A673 (cell line): ENCODE data around the gene PDCD6IP. TPM values are rescaled to one million over a fixed set of nuclear protein-coding genes. Genes with fewer than 3 reads are reported as not detected.

ENCODE experiments used
- BruUV-seq: library from RNA; stranded (reverse); fragments of 400-500 nt; replicated peaks from 2 replicates; lab custom pipeline; 2021; lab: Mats Ljungman, UMichigan
- CTCF ChIA-PET: fragments of 300-600 bp; sonication (Branson Sonifier 250); formaldehyde crosslinking; loops from one replicate; lab custom pipeline; 2022; ENCODE audit warnings: antibody characterized with exemption; lab: Charles Lee
- POLR2A ChIA-PET: fragments of 300-600 bp; sonication (Branson Sonifier 250); formaldehyde crosslinking; loops from one replicate; lab custom pipeline; 2022; ENCODE audit warnings: antibody characterized with exemption; ENCODE audit not compliant: low non-redundant PET; lab: Charles Lee
- DNase-seq: peaks from one replicate; pipeline ENCODE4 v3.0.0-alpha.2; 2015; ENCODE audit warnings: low spot score
- H3K27ac ChIP-seq: fragments of 200-600 bp; sonication (generic); 2 replicates; pipeline ENCODE4 v1.5.1; 2016; ENCODE audit warnings: mixed run types, low read depth, mild to moderate bottlenecking, mixed read lengths, antibody characterized with exemption, low read length; ENCODE audit not compliant: poor library complexity, severe bottlenecking
- H3K27me3 ChIP-seq: fragments of 200-600 bp; sonication (generic); replicated peaks from 2 replicates; pipeline ENCODE4 v1.6.1; 2017; ENCODE audit warnings: mixed run types, low read depth, mild to moderate bottlenecking, mixed read lengths, antibody characterized with exemption, low read length; ENCODE audit not compliant: insufficient read depth, poor library complexity
- H3K36me3 ChIP-seq: fragments of 200-600 bp; sonication (generic); 2 replicates; pipeline ENCODE4 v1.6.1; 2016; ENCODE audit warnings: mixed run types, mild to moderate bottlenecking, mixed read lengths, antibody characterized with exemption, low read length; ENCODE audit not compliant: insufficient read depth, poor library complexity, severe bottlenecking
- H3K4me1 ChIP-seq: fragments of 200-600 bp; sonication (generic); 2 replicates; pipeline ENCODE4 v1.6.1; 2017; ENCODE audit warnings: mixed run types, mild to moderate bottlenecking, mixed read lengths, antibody characterized with exemption, low read length; ENCODE audit not compliant: insufficient read depth, poor library complexity, severe bottlenecking
- H3K4me3 ChIP-seq: fragments of 200-600 bp; sonication (generic); 2 replicates; pipeline ENCODE4 v1.5.1; 2016; ENCODE audit warnings: low read depth, mixed run types, mild to moderate bottlenecking, mixed read lengths, low read length; ENCODE audit not compliant: poor library complexity, severe bottlenecking
- H3K9me3 ChIP-seq: fragments of 200-600 bp; sonication (generic); 2 replicates; pipeline ENCODE4 v1.6.1; 2016; ENCODE audit warnings: mixed run types, low read depth, mild to moderate bottlenecking, mixed read lengths, antibody characterized with exemption, low read length; ENCODE audit not compliant: poor library complexity, severe bottlenecking
- EZH2 ChIP-seq: fragments of 200-600 bp; sonication (generic); IDR thresholded peaks from 2 replicates; pipeline ENCODE4 v1.6.1; 2017; ENCODE audit warnings: borderline replicate concordance, low read depth, mild to moderate bottlenecking, mixed read lengths, antibody characterized with exemption, low read length; ENCODE audit not compliant: poor library complexity, severe bottlenecking
- intact Hi-C: fragments of 100-400 bp; cut with micrococcal nuclease; formaldehyde crosslinking; loops from one replicate; pipeline ENCODE4 v1.10.0; 2022; ENCODE audit not compliant: unreplicated experiment
- total RNA-seq: library from RNA; stranded (reverse); gene quantifications from 2 replicates; pipeline ENCODE4 v1.2.3, GENCODE V29; 2021
- TF ChIP-seq, protein P1 (sequence below): fragments of 300-800, 200-600 bp; sonication (generic); conservative IDR thresholded peaks from 2 replicates; pipeline ENCODE4 v1.5.1; 2017; ENCODE audit warnings: low read depth, mild to moderate bottlenecking, antibody characterized with exemption, low read length, moderate library complexity, mixed read lengths

Gene PDCD6IP
- total RNA-seq, 1 experiment from 2014 or later: 230 TPM

DNA sequence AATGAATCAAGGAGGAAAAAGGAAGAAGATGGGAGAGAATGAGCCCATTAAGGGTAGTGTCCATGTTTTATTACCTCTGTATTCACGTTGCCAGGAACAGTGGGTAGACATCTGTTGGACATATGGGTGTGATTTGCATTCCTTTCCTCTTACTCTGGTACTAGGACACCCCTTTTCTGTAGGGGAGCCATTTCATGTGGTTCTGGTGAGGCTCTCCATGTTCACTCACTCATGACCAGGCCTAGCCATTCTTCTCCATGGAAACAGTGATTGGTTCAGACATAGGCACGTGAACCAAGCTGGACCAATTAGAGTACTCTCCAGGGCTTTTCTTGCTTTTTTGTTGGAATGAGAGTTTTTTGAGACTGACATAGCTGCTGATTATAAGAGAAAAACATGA is 39.6 kb upstream of the PDCD6IP start:
- no peaks in the 10 kb centered on the region for H3K4me1 ChIP-seq
- intact Hi-C loops: no loop called here
- no peaks in the 10 kb centered on the region for H3K27me3 ChIP-seq
- H3K4me3 ChIP-seq: no peak overlapping the region
- TF ChIP-seq, protein P1, sequence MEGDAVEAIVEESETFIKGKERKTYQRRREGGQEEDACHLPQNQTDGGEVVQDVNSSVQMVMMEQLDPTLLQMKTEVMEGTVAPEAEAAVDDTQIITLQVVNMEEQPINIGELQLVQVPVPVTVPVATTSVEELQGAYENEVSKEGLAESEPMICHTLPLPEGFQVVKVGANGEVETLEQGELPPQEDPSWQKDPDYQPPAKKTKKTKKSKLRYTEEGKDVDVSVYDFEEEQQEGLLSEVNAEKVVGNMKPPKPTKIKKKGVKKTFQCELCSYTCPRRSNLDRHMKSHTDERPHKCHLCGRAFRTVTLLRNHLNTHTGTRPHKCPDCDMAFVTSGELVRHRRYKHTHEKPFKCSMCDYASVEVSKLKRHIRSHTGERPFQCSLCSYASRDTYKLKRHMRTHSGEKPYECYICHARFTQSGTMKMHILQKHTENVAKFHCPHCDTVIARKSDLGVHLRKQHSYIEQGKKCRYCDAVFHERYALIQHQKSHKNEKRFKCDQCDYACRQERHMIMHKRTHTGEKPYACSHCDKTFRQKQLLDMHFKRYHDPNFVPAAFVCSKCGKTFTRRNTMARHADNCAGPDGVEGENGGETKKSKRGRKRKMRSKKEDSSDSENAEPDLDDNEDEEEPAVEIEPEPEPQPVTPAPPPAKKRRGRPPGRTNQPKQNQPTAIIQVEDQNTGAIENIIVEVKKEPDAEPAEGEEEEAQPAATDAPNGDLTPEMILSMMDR: no peak
- TF ChIP-seq EZH2: no peak
- CTCF ChIA-PET: interaction anchor here (1.0 kb wide), 1 partner anchor 28 kb away, joined by 3 read pairs; no protein-coding TSS in a partner anchor
- H3K9me3 ChIP-seq: no peaks in the 10 kb centered on the region
- POLR2A ChIA-PET: no interaction called here
- DNase-seq: no peak
- no peaks in the 10 kb centered on the region for H3K36me3 ChIP-seq
- no peak overlapping the region for H3K27ac ChIP-seq
- no TSS peak for BruUV-seq

DNA sequence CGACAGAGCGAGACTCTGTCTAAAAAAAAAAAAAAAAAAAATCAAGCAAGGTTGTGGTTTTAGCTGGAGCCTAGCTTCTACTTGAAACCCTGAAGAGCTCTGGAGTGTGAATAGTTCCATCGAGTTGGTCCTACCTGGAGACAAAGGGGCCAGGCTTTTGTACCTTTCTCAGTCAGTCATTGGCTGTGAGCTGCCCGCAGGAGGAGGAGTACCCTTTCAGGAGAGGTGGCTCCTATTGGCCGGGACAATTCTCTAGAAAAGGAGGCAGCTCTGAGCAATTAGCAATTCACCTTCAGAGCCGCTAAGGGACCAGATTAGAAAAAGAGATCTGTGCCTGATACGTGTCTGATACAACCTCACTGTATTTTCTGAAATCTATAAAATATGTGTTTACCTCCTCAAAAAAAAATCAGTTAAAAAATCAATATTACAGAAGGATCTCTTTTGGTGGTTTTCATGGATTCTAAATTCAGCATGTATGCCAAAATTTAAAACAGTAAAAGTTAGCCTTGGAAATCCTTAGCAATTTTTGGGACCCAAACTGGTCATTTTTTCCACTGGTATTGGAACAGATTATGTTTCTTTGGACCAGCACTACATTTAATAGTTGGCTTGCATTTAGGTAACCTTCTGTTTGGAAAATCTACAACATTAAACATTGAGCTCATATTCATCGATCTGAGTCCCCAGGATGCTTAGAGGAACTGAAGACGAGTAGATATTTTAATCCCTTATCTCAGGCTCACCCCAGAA is 29.7 kb upstream of the PDCD6IP start:
- TF ChIP-seq, protein P1: no peak
- TF ChIP-seq EZH2: no peak
- Histone ChIP-seq H3K27me3 (no peaks in the 10 kb centered on the region), H3K36me3 (no peaks in the 10 kb centered on the region), H3K4me3 (no peak overlapping the region), H3K27ac (no peak overlapping the region), H3K9me3 (no peaks in the 10 kb centered on the region), H3K4me1 (no peaks in the 10 kb centered on the region)
- DNase-seq: no peak
- intact Hi-C loops: no loop called here
- ChIA-PET POLR2A (no interaction called here), CTCF (no interaction called here)
- BruUV-seq: no TSS peak

DNA sequence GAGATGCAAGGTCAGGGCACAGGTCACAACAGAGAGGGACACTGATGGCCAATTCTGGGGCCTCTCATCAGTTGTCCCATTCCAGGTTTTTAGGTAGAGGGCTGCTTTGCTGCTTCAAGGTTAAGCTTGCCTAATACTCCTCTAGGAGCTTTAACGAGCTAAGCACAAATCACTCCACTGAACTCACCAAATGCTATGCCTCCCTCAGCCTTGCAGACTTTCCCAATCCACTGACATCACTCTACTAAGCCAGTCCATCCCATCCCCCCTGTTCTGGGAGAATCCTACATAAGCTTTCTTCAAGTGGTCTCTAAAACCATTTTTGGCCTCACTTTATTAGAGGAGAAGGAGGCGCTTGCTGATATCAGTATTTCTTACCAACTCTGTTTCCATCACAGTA is 24.8 kb upstream of the PDCD6IP start:
- DNase-seq: no peak
- no TSS peak for BruUV-seq
- Histone ChIP-seq H3K36me3 (no peaks in the 10 kb centered on the region), H3K9me3 (no peaks in the 10 kb centered on the region), H3K4me3 (no peak overlapping the region), H3K27me3 (no peaks in the 10 kb centered on the region), H3K4me1 (no peaks in the 10 kb centered on the region), H3K27ac (no peak overlapping the region)
- intact Hi-C loops: no loop called here
- TF ChIP-seq EZH2: no peak
- TF ChIP-seq, protein P1: no peak
- POLR2A ChIA-PET: interaction anchor here (0.5 kb wide), 1 partner anchor 333 kb away, joined by 3 read pairs; the partner anchor contains the start of gene UBP1
- CTCF ChIA-PET: no interaction called here
